HS-5 (cell line): ENCODE measurements around the gene FBLN7.
"Not testable (repeated sequence)": the region's sequence is repeated elsewhere in the genome, so short reads cannot be mapped to it uniquely, and the experiment has no call there.

ENCODE experiments used
- DNase-seq: peaks from one replicate; pipeline ENCODE4 v3.0.0-alpha.2; 2012; ENCODE audit warnings: low read depth

The FBLN7 gene

GRCh38 chr2:112138159-112139032, at the start of gene FBLN7:
FBLN7 (plus strand) TSS chr2:112138385; CDS start chr2:112138656, 271 bp downstream.
- DNase-seq = no peak

- DNase-seq = no peak
These were observed 48.8 kb upstream of the FBLN7 start for GRCh38 chr2:112089375-112089774.

- peak; percentile 61 for DNase-seq
These were observed 45.7 kb upstream of the FBLN7 start for GRCh38 chr2:112092286-112093041.

GRCh38 chr2:112093216-112093615, 45.0 kb upstream of the FBLN7 start:
- DNase-seq = no peak

- no peak for DNase-seq
These were observed 42.5 kb upstream of the FBLN7 start for GRCh38 chr2:112095681-112096080.

GRCh38 chr2:112096098-112096497, 42.1 kb upstream of the FBLN7 start:
- no peak for DNase-seq

GRCh38 chr2:112108178-112108832, 29.9 kb upstream of the FBLN7 start:
- no peak for DNase-seq

GRCh38 chr2:112109278-112109677, 28.9 kb upstream of the FBLN7 start:
- DNase-seq = no peak

- no peak for DNase-seq
These were observed 27.2 kb upstream of the FBLN7 start for GRCh38 chr2:112110966-112111365.

GRCh38 chr2:112113354-112113753, 24.8 kb upstream of the FBLN7 start:
- not testable (repeated sequence) for DNase-seq

- no peak for DNase-seq
These were observed 20.0 kb upstream of the FBLN7 start for GRCh38 chr2:112118148-112118547.

GRCh38 chr2:112121682-112122254, 16.4 kb upstream of the FBLN7 start:
- DNase-seq = peak; percentile 36

- DNase-seq = no peak
These were observed 9.1 kb upstream of the FBLN7 start for GRCh38 chr2:112129060-112129459.

- DNase-seq = no peak
These were observed 4.8 kb upstream of the FBLN7 start for GRCh38 chr2:112133344-112133743.

GRCh38 chr2:112134120-112134519, 4.1 kb upstream of the FBLN7 start:
- DNase-seq = no peak

- DNase-seq = no peak
These were observed 2.1 kb upstream of the FBLN7 start for GRCh38 chr2:112136096-112136495.

- DNase-seq = peak; percentile 16
These were observed 548 bp upstream of the FBLN7 start for GRCh38 chr2:112137516-112138158.

- DNase-seq = not testable (repeated sequence)
These were observed 939 bp downstream of the FBLN7 start for GRCh38 chr2:112139033-112139614.

GRCh38 chr2:112139661-112140204, 1.5 kb downstream of the FBLN7 start:
- not testable (repeated sequence) for DNase-seq

- DNase-seq = no peak
These were observed 2.1 kb downstream of the FBLN7 start for GRCh38 chr2:112140205-112140802.
